Fibroblast of pulmonary artery (primary cell): ENCODE results near the gene SPACA4.

ENCODE experiments used
- DNase-seq: peaks from one replicate; pipeline ENCODE4 v3.0.0-alpha.2; 2010; ENCODE audit warnings: low read depth
- H3K4me3 ChIP-seq: replicated peaks from 2 replicates; pipeline ENCODE4 v1.5.1; 2011; ENCODE audit warnings: low read depth, mild to moderate bottlenecking, control low read depth, low read length, moderate library complexity
- CTCF ChIP-seq: IDR thresholded peaks from 2 replicates; pipeline ENCODE4 v1.5.1; 2011; ENCODE audit warnings: mild to moderate bottlenecking, control low read depth, low read length, inconsistent platforms; ENCODE audit errors: missing control alignments

The SPACA4 gene

GRCh38 chr19:48618916-48619691 is 12.6 kb downstream of the SPACA4 start, which contains the start of the genes RPL18 and SPHK2:
Gene RPL18 (minus strand): TSS chr19:48619178. CDS start chr19:48619143, 35 bp downstream.
Gene SPHK2 (plus strand): TSS chr19:48619506. CDS start chr19:48620515, 1,009 bp downstream.
- no peak for TF ChIP-seq CTCF

GRCh38 chr19:48619692-48620585 is 13.4 kb downstream of the SPACA4 start:
- TF ChIP-seq CTCF: no peak
- DNase-seq: no peak
- H3K4me3 ChIP-seq: peak overlapping the region; percentile 100

More at GRCh38 chr19:48618916-48619691, 12.6 kb downstream of the SPACA4 start, which contains the start of the genes RPL18 and SPHK2:
- peak within 1 kb of the TSS; percentile 100 for H3K4me3 ChIP-seq
- peak; percentile 100 for DNase-seq

GRCh38 chr19:48623556-48624066 is 17.1 kb downstream of the SPACA4 start:
- DNase-seq: no peak
- TF ChIP-seq CTCF: no peak

GRCh38 chr19:48624067-48624594 is 17.6 kb downstream of the SPACA4 start:
- peak overlapping the region; percentile 64 for H3K4me3 ChIP-seq
- TF ChIP-seq CTCF: no peak
- peak; percentile 98 for DNase-seq

More at GRCh38 chr19:48623556-48624066, 17.1 kb downstream of the SPACA4 start:
- H3K4me3 ChIP-seq: peak overlapping the region; percentile 47

GRCh38 chr19:48624791-48625723 is 18.5 kb downstream of the SPACA4 start:
- peak overlapping the region; percentile 64 for H3K4me3 ChIP-seq
- no peak for DNase-seq

More at GRCh38 chr19:48624791-48625723, 18.5 kb downstream of the SPACA4 start:
- TF ChIP-seq CTCF: no peak
